Activated effector memory CD4-positive, alpha-beta T cell treated with anti-CD3 and anti-CD28 coated beads, Interleukin-2, amount 50 U/mL, for 16 hours (primary cell): ENCODE results near the gene MAP3K5.

Experiments
- DNase-seq: peaks from one replicate; pipeline ENCODE4 v3.0.0-alpha.2; 2020

MAP3K5 gene

GRCh38 chr6:136672144-136672543, 120.1 kb downstream of the MAP3K5 start:
- DNase-seq = no peak

- DNase-seq = no peak
Measured at GRCh38 chr6:136669299-136669699, 123.0 kb downstream of the MAP3K5 start.

GRCh38 chr6:136668571-136668970, 123.7 kb downstream of the MAP3K5 start:
- no peak for DNase-seq

DNA sequence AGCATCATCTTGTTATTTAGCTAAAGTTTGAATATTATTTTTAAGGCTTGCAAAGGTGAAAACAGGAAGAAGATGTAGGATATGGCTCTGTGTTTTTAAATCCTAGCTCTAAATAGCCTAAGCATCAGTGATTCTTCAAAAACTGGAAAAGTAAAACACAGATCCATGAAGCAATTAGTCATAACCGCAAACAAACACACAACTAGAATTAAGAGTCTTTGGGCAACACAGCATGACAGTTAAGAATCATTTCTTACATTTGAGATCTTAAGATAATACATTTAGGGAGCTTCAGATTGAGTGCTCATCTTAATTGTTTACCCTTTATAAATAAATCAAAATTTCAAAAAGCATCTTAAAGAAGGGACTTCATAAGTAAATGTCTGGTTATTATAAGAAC, 126.2 kb downstream of the MAP3K5 start:
- no peak for DNase-seq

GRCh38 chr6:136662347-136663237, 129.7 kb downstream of the MAP3K5 start:
- no peak for DNase-seq

GRCh38 chr6:136660727-136661126, 131.6 kb downstream of the MAP3K5 start:
- DNase-seq = no peak

DNA sequence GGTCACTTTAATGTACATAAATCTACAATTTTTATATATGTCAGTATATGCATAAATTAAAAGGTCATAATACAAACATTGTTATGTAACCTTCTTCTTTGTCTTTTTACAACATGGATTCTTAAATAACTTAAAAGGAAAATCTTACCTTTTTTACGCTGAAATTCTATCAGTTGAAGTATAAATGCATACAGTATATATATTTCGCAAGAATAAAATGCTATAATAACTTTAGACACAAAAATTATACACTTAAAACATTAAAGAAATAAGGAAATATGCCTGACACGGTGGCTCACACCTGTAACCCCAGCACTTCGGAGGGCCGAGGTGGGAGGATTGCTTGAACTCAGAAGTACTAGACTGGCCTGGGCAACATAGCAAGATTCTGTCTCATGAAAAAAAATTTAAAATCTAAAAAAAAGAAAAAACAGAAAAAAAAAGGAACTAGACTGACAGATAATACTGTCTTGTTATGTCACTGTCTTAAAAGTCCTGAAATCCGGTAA, 132.2 kb downstream of the MAP3K5 start:
- DNase-seq = no peak

GRCh38 chr6:136658711-136659110, 133.6 kb downstream of the MAP3K5 start:
- no peak for DNase-seq

DNA sequence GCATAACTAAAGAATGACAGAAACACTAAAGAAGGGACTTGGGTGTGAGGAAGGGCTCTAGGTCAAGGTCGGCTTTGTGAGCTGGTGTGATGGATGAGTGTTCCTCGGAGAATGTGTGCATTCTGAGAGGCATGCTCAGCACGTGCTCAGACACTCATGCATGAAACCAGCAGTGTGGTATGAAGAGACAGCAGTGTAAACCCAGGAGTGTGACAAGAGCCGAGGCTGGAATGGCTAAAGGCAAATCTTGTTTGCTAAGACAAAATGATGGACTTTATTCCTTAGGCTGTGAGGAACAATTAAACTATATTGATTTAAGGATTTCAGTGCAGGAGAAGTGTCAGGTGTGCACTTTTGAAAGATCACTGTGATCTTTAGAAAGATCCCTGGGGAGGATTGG, 134.6 kb downstream of the MAP3K5 start:
- DNase-seq = no peak

DNA sequence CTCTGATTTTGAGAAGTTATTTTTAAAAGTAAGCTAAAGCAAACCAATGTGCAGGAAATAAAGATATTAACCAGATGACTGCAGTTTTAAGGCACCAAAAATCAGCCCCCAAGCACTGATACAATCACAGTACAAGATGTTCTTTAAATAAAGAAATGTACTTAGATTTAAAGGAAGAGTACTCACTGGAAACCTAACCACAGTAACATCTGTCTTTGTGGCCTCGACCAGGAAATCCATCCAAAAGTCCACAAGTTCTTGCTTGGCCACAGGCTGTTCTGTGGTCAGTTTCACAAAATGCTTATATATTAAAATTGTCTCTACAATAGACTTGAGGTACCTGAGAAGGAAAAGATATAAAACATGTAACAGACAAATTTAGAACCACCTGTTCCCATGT, 136.2 kb downstream of the MAP3K5 start:
- DNase-seq = no peak

- no peak for DNase-seq
Measured at GRCh38 chr6:136655239-136656014, 136.8 kb downstream of the MAP3K5 start.

- no peak for DNase-seq
Measured at GRCh38 chr6:136654086-136654485, 138.2 kb downstream of the MAP3K5 start.

- DNase-seq = no peak
Measured at GRCh38 chr6:136652656-136653055, 139.6 kb downstream of the MAP3K5 start.

- no peak for DNase-seq
Measured at GRCh38 chr6:136651982-136652381, 140.3 kb downstream of the MAP3K5 start.

- DNase-seq = peak; percentile 72
Measured at GRCh38 chr6:136647363-136647852, 144.9 kb downstream of the MAP3K5 start.

GRCh38 chr6:136646377-136646776, 145.9 kb downstream of the MAP3K5 start:
- DNase-seq = no peak

DNA sequence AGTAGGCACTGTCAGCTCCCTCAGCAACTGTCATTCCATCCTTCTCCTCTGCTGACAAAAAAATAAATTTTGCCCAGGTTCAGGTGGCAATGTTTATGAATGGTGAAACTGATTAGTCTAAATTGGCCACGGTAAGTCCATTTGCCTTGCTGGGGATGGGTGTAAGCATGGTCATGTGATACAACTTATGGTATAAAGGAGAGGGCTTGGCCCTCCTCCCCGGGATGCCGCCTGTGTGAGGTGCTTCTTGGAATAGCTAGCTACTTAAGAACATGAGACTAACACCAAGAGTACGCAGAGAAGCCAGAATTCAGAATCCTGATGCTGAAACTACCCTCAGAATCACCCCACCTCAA, 147.7 kb downstream of the MAP3K5 start:
- DNase-seq = no peak

- peak; percentile 91 for DNase-seq
Measured at GRCh38 chr6:136643850-136644596, 148.3 kb downstream of the MAP3K5 start.

DNA sequence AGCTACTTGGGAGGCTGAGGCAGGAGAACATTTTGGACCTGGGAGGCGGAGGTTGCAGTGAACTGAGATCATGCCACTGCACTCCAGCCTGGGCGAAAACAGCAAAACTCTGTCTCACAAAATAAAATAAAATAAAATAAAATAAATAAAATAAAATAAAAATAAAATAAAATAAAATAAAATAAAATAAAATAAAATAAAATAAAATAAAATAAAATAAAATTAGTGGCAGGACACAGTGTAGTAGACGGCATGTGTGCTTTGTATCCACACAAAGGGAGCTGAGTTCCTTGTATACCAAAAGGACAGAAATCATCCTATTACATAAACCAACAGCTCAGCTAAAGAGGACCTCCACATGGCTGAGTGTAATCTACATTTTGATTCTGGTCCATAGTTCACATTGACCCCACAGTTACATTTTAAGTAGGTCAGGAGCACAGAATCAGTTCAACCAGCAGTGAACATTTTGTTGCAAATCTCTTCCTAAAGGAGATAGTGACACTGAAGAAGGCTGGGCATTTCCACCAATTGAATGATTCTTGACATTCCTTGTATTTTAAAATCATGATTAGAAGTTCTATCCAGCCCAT, 150.3 kb downstream of the MAP3K5 start:
- DNase-seq = no peak

- no peak for DNase-seq
Measured at GRCh38 chr6:136641166-136641565, 151.1 kb downstream of the MAP3K5 start.

DNA sequence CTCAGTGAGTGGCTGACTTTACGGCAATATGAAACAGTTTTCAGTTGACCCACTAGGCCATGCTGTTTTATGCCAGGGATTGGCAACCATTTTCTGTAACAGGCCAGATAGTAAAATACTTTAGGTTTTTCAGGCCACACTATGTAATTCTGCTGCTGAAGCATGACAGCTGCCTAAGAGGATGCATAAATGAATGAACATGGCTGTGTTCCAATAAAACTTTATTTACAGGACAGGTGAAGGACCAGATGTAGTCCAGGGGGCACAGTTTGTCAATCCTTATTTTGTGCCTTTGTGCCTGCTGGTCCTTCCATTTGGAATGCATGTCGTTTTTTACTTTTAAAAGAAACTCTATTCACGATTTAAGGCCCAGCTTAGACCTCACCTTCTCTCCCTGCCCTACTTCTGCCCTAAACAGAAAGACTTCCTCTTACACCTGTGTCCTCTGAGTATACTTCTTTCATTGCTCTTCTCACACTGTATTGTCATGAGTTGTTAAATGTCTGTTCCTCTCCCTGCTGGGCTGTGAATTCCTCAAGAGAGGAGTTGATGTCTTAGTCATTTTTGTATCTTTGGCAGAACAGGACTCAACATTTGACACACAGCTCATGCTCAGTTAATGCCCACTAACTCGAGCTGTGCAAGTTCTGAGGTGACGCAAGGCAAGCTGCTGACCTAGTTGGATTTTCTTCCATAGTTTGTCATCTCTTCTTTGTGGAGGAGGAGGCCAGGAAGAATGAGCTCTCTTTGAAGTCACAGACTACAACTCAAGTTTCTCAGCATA, 152.0 kb downstream of the MAP3K5 start:
- DNase-seq = no peak

GRCh38 chr6:136639702-136640101, 152.6 kb downstream of the MAP3K5 start:
- no peak for DNase-seq
